HL-60 (cell line): ENCODE results near the gene FUT1.
"Not testable (repeated sequence)": the region's sequence is repeated elsewhere in the genome, so short reads cannot be mapped to it uniquely, and the experiment has no call there.

Experiments used
- GABPA ChIP-seq: IDR thresholded peaks from 2 replicates; pipeline ENCODE4 v1.6.1; 2012; ENCODE audit warnings: low read depth
- POLR2AphosphoS5 ChIP-seq: IDR thresholded peaks from 2 replicates; pipeline ENCODE4 v1.6.1; 2012; ENCODE audit warnings: low read depth
- SPI1 ChIP-seq: IDR thresholded peaks from 2 replicates; pipeline ENCODE4 v1.6.1; 2012; ENCODE audit warnings: low read depth, mild to moderate bottlenecking, borderline replicate concordance
- TF ChIP-seq, protein P1 (sequence below): IDR thresholded peaks from one replicate; pipeline ENCODE4 v1.5.1; 2011; ENCODE audit warnings: low read length, control low read depth, inconsistent platforms; ENCODE audit not compliant: insufficient read depth

- TF ChIP-seq, protein P1, sequence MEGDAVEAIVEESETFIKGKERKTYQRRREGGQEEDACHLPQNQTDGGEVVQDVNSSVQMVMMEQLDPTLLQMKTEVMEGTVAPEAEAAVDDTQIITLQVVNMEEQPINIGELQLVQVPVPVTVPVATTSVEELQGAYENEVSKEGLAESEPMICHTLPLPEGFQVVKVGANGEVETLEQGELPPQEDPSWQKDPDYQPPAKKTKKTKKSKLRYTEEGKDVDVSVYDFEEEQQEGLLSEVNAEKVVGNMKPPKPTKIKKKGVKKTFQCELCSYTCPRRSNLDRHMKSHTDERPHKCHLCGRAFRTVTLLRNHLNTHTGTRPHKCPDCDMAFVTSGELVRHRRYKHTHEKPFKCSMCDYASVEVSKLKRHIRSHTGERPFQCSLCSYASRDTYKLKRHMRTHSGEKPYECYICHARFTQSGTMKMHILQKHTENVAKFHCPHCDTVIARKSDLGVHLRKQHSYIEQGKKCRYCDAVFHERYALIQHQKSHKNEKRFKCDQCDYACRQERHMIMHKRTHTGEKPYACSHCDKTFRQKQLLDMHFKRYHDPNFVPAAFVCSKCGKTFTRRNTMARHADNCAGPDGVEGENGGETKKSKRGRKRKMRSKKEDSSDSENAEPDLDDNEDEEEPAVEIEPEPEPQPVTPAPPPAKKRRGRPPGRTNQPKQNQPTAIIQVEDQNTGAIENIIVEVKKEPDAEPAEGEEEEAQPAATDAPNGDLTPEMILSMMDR, result not testable (repeated sequence)
- not testable (repeated sequence) for TF ChIP-seq SPI1, POLR2AphosphoS5, GABPA
Observed at GRCh38 chr19:48765816-48766215, 13.4 kb upstream of the FUT1 start.
